ENCODE results near the gene MESP1. TPM values are rescaled to one million over a fixed set of nuclear protein-coding genes. Genes with fewer than 3 reads are reported as not detected.

Gene MESP1
- total and polyA plus RNA-seq, 10 of the 15 experiments (the other 5 are each of a cell fraction or from before 2014, with no cell fraction given) = 0.04 to 1.1 (median 0.57) TPM; not detected in 2

DNA sequence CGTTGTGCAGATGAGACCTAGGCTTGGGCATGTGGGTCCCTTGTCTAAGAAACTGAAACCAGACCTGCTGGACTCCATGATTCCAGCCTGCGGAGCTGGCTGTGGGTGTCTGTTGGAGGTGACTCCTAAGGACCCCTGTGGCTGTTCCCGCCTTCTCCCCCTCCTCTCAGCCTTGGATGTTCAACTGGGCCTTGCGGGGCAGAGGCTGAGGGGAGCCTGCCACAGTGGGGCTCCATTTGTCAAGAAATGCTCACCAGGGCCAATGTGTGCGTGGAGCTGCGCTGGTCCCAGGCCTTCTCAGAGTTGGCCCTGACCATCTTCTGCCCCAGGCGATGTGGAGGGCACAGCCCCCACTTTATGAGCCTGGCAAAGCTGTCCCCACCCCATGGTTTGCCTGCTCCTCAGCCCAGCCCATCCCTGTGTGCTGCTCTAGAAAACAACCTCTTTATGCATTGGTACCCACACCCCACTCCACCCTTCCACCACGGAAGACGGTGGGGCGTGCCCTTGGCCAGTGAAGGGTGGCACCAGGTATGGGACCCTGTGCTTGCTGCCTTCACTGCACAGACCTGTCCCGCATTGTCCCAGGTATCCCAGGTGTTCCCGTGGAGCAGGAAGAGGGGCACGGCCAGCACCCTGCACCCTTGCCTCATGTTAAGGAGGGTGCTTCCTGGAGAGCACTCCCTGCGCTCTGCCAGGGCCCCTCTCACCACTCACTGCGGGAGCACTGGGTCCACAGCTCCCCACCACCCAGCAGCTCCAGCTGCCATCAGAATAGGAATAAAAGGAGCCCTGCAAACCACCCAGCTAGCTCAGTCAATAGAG is 33.0 kb upstream of the MESP1 start:
- ATAC-seq (no peak), DNase-seq (ENCODE audit: low read depth, low spot score) (no peak), FAIRE-seq (no peak)
- H3K36me3 ChIP-seq (ENCODE audit: control insufficient read depth in 2 of 2, insufficient read depth in 2 of 2, low read length in 1 of 2) = no peaks in the 10 kb centered on the region
- H4K20me1 ChIP-seq (ENCODE audit: control insufficient read depth, insufficient read depth) = no peaks in the 10 kb centered on the region
- intact Hi-C loops (cut with micrococcal nuclease; ENCODE audit: unreplicated experiment) = no loop called here
- SMC1A ChIA-PET (ENCODE audit: uncharacterized antibody, unreplicated experiment) = interaction anchor here (0.9 to 1.5 kb wide), 2 partner anchors 11 to 23 kb away, joined by 3 to 6 read pairs; no protein-coding TSS in a partner anchor
- in situ Hi-C loops (cut with MboI) = no loop called here
- peaks cover 2% of the 10 kb centered on the region; the same call in 2 of the 3 replicates for H3K9me3 ChIP-seq (replicated peaks; ENCODE audit: control insufficient read depth, insufficient read depth, low read length)
- no peak overlapping the region for H3K27ac ChIP-seq (ENCODE audit: control insufficient read depth, insufficient read depth)
- POLR2A ChIA-PET = interaction anchor here (1.0 kb wide), 1 partner anchor 91 kb away, joined by 3 read pairs; no protein-coding TSS in a partner anchor
- no peak overlapping the region for H2AFZ ChIP-seq (ENCODE audit: control insufficient read depth, low read depth, low read length)
- 59% methylated on average over 15 of the region's 15 CpGs for WGBS (ENCODE audit: insufficient coverage, insufficient replicate concordance, low lambda C conversion rate, missing lambda C conversion rate)
- no peak overlapping the region for H3K4me3 ChIP-seq
- H3K9ac ChIP-seq (ENCODE audit: control insufficient read depth, insufficient read depth, low read length) = no peak overlapping the region
- no peak overlapping the region for H3K4me2 ChIP-seq (ENCODE audit: control insufficient read depth, insufficient read depth)
- no peaks in the 10 kb centered on the region for H3K79me2 ChIP-seq (ENCODE audit: control insufficient read depth, insufficient read depth, low read length)
- H3K4me1 ChIP-seq (ENCODE audit: control insufficient read depth, insufficient read depth, low read length) = peaks cover 23% of the 10 kb centered on the region
- TF ChIP-seq CBFB (IDR thresholded peaks at IDR 0.05; ENCODE audit: low read depth) (no peak), NBN (IDR thresholded peaks at IDR 0.05) (no peak), NFXL1 (IDR thresholded peaks at IDR 0.05; ENCODE audit: borderline replicate concordance) (no peak), BRCA1 (IDR thresholded peaks at IDR 0.05; ENCODE audit: low read depth, low read length) (no peak)
- H3K27me3 ChIP-seq (replicated peaks in 1 of 2; ENCODE audit: control insufficient read depth in 2 of 2, insufficient read depth in 2 of 2, low read length in 1 of 2) = no peaks in the 10 kb centered on the region
- CTCF ChIA-PET = interaction anchor here (1.5 to 3.5 kb wide), 2 partner anchors 23 to 91 kb away, joined by 4 to 27 read pairs; no protein-coding TSS in a partner anchor
- RAD21 ChIA-PET (ENCODE audit: unreplicated experiment) = interaction anchor here (1.7 kb wide), 1 partner anchor 91 kb away, joined by 7 read pairs; no protein-coding TSS in a partner anchor
- BruUV-seq (replicated peaks) = no TSS peak

Data from GM12878 (cell line).